SIG-M5 treated with dmso at 0.1 percent for 504 hours (cell line): ENCODE results near the gene PKDCC.

Source experiments
- DNase-seq: peaks from one replicate; lab custom pipeline; 2025; ENCODE audit not compliant: unreplicated experiment; lab: John Stamatoyannopoulos, UW

Gene PKDCC, protein sequence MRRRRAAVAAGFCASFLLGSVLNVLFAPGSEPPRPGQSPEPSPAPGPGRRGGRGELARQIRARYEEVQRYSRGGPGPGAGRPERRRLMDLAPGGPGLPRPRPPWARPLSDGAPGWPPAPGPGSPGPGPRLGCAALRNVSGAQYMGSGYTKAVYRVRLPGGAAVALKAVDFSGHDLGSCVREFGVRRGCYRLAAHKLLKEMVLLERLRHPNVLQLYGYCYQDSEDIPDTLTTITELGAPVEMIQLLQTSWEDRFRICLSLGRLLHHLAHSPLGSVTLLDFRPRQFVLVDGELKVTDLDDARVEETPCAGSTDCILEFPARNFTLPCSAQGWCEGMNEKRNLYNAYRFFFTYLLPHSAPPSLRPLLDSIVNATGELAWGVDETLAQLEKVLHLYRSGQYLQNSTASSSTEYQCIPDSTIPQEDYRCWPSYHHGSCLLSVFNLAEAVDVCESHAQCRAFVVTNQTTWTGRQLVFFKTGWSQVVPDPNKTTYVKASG

DNA sequence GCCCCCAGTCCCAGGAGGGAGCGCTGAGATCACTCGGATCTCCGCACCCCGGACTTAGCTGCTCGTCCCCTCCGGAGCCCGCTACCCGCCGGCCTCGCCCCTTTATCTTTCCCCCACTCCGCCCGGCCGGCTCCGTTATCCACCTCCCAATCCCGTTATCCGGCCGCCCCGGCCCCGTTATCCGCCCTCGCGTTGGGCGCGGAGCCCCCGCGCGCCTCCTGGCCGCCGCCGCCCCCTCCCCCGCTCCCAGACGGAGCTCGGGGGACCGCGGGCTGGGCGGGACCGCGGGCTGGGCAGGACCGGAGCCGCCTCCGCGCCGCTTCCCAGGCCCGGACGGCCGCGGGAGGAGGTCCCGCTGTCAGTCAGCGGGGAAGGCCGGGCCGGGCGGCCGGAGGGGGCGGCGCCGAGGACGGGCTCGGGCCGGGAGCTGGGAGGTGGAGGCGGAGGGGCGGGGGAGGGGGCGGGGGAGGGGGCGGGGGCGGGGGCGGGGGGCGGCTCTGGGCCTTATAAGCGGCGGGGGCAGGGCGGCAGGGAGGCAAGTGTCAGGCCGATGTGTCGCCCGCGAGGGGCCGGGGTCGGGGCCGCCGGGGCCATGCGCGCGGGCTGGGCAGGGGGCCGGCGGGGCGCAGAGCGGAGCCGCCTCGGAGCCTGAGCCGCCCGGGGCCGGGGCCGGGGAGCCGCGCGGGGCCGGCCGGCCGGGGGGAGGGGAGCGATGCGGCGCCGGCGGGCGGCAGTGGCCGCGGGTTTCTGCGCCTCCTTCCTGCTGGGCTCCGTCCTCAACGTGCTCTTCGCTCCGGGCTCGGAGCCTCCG, at the start of gene PKDCC:
TSS of gene PKDCC (plus strand) at position 534 of the 811 bp plus-strand sequence. CDS start at position 713, 179 bp downstream.
- no peak for DNase-seq

DNA sequence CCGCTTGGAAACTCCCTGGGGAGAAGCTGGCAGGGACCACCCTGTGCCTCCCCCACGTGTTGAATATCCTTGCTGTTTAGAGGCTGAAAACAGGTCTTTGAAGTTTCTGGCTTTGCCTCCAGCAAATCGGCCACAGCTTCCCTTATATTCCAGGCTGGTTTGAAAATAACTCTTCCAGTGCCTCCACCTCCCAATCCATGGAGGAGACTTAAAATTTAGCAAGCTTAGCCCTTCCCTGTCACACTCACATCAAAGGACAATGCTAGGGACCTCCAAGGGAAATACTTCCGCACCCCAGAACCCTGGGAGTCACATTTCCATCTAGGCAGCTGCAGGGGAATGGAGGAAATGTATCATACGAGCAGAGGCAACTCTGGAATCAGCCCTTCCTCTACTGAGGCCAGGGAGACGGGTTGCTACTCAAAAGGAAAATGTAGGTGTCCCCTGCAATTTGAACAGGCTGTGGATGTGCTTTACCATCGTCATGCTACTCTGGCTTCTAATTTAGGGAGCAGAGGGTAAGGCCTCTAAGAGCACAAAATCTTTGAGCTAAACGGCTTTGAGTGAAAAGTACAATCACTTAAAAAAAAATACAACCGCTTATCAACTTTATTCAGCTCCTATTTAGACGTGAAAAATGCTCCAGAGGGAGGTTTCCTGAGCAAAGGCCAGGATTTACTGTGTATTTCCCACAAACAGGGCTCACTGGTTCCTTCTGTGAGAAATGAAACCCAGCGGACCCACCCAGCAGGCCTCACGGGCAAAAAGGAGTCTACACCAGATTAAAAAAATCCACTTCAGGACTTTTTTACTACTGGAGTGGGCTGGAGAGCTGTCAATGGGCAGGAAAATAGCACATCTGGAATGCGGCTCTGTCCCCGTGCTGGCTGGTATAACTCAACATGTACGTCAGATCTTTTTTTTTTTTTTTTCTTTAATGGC, 49.4 kb upstream of the PKDCC start:
- DNase-seq, result no peak

DNA sequence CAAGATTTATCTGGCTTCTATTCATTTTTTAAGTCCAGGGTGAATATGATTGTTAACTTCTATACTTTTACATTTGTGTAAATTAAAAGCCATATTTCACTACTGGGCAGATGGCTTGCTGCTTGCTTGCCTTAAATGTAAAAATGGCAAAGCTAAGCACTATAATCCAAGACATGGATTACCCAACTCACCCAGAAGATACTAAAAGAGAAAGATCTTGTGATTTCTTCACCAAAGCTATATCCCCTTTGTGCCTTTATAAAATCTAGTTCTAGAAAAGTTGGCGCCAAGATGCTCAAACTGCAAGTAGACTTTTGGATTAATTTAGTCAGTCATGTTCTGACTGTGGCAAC, 48.7 kb upstream of the PKDCC start:
- no peak for DNase-seq

DNA sequence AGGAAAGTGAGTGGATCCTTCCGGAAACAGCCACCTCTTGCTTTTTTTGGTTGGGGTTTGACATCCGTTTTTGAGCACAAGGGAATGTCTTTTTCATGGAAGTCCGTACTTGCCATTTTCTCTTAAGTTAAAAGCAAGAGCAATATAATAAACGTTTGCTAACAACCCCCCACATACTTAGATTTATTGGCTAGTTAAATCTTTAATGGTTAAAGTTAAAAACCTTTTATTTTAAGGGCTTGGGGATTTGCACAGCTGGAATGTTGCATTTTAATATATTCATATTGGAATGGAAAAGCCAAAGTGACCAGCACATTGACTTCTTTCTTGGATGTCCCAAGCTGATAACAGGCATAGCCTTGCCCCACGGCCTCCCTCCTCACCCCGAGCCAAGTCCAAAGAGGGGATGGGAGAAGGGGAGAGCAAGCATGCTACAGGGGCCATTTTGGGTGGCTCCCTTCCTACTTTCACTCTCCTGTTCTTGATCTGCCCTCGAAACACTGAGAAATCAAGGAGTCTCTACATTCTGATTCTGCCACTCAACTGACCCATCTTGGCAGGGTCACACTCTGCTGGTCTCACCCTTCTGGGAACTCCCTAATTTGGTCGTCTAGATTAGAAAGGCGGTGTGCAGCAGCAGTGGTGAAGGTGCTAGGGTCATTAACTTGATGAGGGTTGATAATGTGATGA, 48.1 kb upstream of the PKDCC start:
- no peak for DNase-seq

DNA sequence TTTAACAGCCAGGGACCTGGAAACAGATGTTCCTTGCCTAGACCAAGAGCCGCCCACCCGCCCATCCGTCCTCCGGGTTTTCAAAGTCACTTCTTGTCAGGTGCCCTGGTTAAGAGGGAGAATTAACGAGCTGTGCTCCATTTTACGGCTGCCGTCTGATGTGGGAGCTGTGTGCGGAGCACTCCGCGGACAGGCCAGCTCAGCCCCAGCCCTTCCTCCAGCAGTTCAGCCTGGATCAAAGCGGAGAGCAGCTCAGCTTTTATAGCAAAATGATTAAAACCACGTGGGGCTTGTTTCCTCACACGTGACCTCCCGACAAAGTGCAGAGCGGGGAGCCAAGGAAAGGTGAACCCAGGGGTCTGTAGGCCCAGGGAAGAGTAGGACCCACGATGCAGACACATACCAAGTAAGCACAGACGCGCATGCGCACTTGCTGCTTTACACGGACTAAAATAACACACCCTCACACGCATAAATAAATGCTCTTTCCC, 46.1 kb upstream of the PKDCC start:
- DNase-seq, result no peak

DNA sequence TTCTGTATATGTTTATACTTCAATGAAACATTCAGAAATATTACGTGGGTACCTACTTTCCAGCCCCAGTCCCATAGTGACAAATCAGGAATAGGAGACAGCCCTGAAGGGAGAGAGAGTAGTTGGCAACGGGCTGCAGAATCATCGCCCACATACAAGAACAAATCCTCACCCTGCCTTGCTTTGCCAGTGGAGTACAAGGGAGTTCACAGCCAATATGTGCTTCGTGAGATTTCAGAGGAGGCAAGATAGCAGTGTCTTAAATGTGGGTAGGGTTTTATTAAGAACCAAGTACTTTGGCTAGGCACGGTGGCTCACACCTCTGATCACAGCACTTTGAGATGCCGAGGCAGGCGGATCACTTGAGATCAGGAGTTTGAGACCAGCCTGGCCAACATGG, 40.3 kb upstream of the PKDCC start:
- no peak for DNase-seq

DNA sequence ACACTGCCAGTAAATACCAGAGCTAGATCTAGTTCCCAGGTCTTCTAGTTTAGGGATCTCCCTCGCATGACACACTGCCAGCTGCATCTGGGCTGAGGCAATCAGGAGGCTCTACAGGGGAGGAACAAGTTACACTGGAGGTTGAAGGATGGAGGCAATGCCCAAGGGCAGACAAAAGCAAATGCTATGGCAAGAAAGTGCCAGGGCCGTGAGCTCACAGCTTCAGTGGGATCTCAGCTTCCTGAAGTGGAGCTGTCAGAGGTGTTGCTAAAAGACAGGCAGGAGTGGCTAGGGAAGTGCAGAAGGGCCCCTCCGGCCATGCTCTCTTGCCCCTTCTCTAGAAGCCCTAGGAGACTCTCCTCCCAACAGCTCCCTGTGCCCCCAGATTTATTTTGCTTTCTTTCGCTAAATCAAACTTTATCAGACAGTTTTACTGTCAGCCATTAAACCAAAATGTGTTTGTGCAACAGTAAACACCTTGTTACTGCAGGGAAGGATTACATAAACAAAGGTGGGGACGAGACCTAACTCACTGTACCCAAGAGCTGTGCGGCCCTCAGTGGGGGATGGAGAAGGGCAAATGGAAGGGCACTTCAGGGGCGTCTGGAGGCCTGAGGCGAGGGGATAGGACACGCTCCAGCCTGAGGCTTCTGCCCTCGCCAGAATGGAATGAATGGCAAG, 39.4 kb upstream of the PKDCC start:
- no peak for DNase-seq

DNA sequence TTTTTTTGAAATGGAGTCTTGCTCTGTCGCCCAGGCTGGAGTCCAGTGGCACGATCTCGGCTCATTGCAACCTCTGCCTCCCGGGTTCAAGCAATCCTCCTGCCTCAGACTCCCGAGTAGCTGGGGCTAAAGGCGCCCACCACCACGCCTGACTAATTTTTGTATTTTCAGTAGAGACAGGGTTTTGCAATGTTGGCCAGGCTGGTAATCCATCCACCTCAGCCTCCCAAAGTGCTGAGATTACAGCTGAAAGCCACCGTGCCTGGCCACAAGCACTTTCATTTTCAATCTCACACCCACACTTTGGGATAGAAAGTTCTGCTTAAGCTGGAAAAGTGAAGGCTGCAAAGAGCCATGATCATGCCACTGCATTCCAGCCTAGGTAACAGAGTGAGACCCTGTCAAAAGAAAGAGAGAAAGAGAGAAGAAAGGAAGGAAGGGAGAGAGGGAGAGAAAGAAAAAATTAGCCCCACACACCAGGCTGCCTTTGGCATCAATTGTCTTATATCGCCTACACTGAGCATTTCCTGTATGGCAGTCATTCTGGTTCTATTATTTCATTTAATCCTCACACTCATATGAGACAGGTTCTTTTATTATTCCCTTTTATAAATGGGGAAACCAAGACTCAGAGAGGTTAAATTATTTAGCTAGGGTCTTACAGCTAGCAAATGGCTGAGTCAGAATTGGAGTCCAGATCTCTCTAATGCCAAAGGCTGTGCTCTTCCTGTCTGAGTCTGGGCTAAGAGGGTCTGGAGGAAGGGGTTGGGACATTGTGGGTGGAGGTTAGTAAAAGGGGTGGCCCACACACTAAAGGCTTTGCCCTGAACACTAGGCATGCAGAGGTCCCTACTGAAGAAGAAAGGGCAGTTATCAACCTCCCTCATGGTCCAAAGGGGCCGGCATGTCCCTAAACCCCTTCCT, 37.9 kb upstream of the PKDCC start:
- no peak for DNase-seq

DNA sequence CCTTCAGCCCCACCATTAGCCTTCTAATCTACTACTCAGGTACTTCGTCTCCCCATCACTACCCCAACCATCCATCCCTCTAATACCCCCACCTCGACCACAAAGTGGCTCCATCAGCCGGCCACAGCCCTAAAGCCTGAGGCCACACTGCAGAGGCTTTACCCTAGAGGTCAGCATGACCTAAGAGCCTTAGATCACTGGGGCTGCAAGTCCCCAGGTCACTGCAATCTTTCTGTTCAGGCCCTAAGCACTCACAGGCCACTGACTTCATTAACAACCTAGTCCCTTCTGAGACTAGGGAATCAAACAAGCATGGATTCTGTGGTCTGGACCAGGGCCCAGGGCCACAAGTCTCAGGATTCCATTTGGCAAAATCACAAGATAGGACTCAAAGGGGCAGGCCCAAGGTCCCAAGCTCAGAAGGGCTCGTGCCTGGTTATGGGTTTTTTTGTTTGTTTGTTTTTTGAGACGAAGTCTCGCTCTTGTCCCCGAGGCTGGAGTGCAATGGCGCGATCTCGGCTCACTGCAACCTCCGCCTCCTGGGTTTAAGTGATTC, 37.0 kb upstream of the PKDCC start:
- DNase-seq, result no peak

DNA sequence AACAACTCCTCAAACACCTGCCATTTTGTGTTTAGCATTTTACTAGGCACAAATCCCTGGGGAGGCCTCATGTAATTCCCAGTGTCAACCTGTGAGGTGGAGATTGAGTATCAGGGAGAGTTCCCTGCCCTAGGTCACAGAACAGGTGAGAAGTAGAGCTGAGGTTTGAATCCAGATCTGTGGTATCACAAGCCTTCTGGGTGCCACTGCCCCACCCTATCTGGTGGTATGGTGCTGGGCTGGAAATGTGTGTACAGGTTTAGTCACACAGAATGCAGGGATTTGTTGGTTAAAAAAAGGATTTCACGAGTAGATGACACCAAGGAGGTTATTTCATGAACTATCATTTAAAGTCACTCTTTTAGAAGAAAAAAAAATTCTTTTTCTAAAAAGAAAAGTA, 35.7 kb upstream of the PKDCC start:
- DNase-seq, result no peak

DNA sequence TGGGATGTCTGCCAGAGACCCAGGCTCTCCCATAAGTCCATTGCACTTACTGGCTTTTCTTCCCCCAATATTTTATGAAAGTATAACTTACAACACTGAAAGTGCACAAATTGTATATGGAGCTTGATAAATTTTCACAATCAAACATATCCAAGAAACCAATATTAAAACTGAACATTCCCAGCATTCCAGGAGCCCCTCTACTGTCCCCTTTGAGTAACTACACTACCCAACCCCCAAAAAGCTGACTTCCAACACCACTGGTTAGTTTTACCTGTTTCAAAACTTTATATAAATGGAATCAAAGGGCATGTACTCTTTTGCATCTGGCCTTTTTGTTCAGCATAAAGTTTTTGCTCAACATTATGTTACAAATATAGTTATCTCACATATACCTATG, 35.2 kb upstream of the PKDCC start:
- no peak for DNase-seq

DNA sequence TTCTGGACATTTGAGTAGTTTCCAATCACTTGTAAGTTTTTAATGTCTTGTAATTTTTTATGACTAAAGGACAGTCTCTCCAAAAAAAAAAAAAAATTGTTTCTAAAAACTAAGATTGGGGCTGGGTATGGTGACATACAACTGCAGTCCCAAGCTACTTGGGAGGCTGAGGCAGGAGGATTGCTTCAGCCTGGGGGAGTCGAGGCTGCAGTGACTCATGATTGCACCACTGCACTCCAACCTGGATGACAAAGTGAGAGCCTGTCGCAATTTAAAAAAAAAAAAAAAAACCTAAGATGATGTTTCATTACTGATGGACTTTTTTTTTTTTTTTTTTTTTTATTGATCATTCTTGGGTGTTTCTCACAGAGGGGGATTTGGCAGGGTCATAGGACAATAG, 34.4 kb upstream of the PKDCC start:
- DNase-seq, result no peak

DNA sequence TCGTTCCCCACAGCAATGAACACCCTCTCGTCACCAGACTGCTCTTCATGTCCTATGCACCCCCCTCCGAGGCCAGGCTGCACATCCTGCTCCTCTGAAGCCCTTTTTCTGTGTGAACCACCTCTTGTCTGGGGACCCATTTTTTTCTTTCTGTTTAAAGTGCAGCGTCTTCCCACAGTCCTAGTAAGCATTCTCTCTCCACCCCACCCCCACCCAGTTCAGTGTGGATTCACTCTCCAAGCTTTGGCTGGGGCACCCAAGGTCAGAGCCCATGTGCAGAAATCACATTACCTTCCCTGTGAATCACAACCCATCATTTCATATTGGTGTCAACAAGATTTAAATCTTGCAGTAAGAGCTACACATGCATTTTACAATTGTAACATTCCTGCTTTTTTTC, 26.4 kb upstream of the PKDCC start:
- DNase-seq, result no peak

DNA sequence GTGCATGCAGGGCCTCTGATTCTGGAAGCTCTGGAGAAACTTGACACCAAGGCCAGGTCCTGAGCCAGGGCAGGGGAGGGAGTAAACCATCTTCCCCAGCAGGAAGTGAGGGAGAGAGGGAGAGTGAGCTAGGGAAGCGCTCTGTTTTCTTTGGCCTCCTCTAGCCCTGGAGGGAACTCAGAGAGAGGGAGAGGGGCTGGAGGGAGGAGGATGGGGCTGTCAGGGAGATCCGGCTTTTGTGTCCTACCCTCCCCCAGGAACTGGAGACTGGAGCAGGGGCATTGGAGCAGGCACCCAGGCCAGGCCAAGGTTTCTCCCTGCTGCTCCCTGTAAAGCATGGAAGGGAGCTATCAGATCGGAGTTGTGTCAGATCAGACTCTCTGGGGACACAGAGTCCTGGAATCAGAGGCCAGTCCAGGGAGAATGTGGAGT, 22.7 kb upstream of the PKDCC start:
- no peak for DNase-seq

DNA sequence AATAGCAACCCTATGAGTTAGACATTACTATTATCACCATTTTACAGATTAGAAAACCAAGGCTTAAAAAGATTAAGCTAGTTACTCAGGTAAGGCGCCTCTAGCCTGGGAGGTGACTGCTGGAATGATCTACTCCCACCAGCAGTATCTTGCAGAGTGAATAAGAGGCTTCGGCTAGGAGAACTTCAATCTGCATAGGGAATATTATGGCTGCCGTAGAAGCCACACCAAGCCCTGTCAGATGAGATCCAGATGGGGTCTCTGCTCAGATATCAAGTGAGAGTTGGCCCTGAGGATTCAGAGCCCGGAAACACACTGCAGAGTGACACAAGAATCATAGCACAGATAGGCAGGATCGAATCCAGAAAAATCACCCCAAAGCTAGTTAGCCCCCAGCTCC, 21.5 kb upstream of the PKDCC start:
- no peak for DNase-seq

DNA sequence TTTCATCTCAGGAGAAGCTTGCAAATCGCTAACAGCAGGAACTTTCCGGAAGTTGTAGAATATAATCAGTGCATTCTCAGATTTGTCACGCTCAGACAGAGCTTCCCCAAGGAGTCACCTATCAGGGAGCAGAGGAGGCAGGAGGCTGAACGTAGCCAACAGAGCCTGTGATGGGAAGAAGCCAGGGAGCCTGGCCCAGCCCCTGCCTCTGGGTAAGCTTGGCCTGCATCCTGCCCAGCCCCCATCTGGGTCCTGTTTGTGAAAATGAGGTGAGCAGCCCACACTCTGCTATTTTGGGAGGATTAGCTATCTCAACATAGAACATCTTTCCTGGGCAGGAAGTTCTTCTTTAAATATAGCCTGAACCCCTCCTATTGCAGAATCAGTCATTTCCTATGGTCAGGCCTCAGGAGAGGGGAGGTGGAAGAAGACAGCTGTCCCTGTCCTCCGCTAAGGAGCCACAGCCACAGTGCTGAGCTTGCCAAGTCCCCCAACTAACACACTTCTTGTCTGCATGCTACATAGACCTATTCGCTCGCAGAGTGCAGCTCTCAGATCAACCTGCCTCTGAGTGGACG, 19.2 kb upstream of the PKDCC start:
- no peak for DNase-seq

DNA sequence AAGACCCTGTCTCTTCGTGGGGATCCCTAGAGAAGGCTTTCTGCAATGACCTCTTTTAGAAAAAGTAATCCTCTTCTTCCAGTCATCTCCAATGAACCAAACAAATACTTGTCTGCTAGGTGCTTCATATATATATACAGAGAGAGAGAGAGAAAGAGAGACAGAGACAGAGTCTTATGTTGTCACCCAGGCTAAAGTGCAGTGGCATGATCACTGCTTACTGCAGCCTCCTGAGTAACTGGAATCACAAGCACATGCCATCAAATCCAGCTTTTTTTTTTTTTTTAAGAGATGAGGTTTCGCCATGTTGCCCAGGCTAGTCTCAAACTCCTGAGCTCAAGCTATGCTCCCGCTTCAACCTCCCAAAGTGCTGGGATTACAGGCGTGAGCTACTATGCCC, 18.6 kb upstream of the PKDCC start:
- no peak for DNase-seq

DNA sequence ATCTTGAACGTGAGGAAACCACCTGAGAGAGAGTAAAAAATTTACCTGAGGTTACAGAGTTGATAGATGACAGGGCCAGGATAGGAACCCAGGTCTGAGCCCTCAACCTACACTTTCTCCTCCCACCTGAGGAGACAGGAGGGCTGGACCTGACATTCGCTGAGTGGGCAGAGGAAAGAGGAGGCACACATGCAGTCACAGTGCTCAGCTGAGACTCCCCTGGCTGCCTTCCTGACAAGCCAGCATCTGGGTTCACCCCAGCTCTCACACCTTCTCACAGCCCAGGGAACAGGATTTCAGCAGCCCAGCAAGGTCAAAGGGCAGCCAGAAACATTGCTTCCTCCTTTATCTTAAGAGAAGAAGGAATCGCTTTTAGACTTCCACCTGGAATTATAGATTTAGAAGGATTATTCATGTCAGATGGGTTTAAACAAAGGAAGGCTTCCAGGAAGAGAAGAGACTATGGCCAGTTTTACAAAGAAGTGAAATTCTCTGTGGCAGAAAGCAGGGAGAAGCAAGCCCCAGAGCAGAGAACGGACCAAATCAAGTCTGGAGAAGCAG, 18.1 kb upstream of the PKDCC start:
- DNase-seq, result no peak
